GM19023 (cell line): ENCODE data around the gene CFAP46.

Source experiments
- ATAC-seq: cut with Tn5 transposase; IDR thresholded peaks from one replicate; pipeline ENCODE4 v1.9.1; 2021; ENCODE audit warnings: mild to moderate bottlenecking, moderate library complexity; ENCODE audit not compliant: unreplicated experiment

The CFAP46 gene

GRCh38 chr10:132942101-132943057 lies at the start of gene CFAP46:
CFAP46 (minus strand) TSS chr10:132942570; CDS start chr10:132942484, 86 bp downstream.
- ATAC-seq, result no peak

- ATAC-seq, result no peak
Measured at GRCh38 chr10:132991706-132992432, 49.5 kb upstream of the CFAP46 start.

- ATAC-seq, result no peak
Measured at GRCh38 chr10:132990684-132991545, 48.5 kb upstream of the CFAP46 start.

- no peak for ATAC-seq
Measured at GRCh38 chr10:132989476-132990415, 47.4 kb upstream of the CFAP46 start.

GRCh38 chr10:132988988-132989387 lies 46.6 kb upstream of the CFAP46 start:
- no peak for ATAC-seq

- ATAC-seq, result no peak
Measured at GRCh38 chr10:132987671-132988571, 45.6 kb upstream of the CFAP46 start.

- ATAC-seq, result no peak
Measured at GRCh38 chr10:132986978-132987377, 44.6 kb upstream of the CFAP46 start.

GRCh38 chr10:132986576-132986975 lies 44.2 kb upstream of the CFAP46 start:
- ATAC-seq, result no peak

- ATAC-seq, result no peak
Measured at GRCh38 chr10:132986076-132986475, 43.7 kb upstream of the CFAP46 start.

- ATAC-seq, result no peak
Measured at GRCh38 chr10:132985546-132985900, 43.2 kb upstream of the CFAP46 start.

GRCh38 chr10:132984801-132985545 lies 42.6 kb upstream of the CFAP46 start:
- no peak for ATAC-seq

- ATAC-seq, result no peak
Measured at GRCh38 chr10:132984008-132984295, 41.6 kb upstream of the CFAP46 start.

- ATAC-seq, result no peak
Measured at GRCh38 chr10:132983252-132984007, 41.1 kb upstream of the CFAP46 start.

- no peak for ATAC-seq
Measured at GRCh38 chr10:132982301-132982989, 40.1 kb upstream of the CFAP46 start.

- no peak for ATAC-seq
Measured at GRCh38 chr10:132981746-132982145, 39.4 kb upstream of the CFAP46 start.

- no peak for ATAC-seq
Measured at GRCh38 chr10:132981173-132981555, 38.8 kb upstream of the CFAP46 start.
